Fibroblast of peridontal ligament (primary cell): ENCODE measurements around the gene ARID4B.
"Not testable (repeated sequence)": the region's sequence is repeated elsewhere in the genome, so short reads cannot be mapped to it uniquely, and the experiment has no call there.

Experiments
- DNase-seq: peaks from one replicate; pipeline ENCODE4 v3.0.0-alpha.2; 2010; ENCODE audit errors: extremely low read depth

Gene ARID4B

DNA sequence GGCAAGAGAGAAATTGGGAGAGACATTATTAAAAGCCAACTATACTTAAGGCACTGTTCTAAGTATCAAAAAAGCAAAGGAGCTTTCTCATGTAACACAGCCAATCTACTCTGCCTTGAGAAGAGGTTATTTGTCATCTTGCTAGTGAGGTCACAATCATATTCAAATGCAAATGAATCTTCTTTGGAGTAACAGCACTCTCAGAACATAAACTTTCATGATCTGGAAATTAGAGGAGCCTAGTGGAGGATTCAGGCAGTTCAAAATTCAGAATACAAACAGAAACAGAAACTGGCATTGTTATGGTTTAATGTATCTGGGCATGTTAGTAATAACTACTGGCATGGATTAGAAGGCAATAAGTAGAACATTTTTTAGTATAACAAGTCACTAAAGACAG, 57.4 kb downstream of the ARID4B start:
- DNase-seq = peak; percentile 80

DNA sequence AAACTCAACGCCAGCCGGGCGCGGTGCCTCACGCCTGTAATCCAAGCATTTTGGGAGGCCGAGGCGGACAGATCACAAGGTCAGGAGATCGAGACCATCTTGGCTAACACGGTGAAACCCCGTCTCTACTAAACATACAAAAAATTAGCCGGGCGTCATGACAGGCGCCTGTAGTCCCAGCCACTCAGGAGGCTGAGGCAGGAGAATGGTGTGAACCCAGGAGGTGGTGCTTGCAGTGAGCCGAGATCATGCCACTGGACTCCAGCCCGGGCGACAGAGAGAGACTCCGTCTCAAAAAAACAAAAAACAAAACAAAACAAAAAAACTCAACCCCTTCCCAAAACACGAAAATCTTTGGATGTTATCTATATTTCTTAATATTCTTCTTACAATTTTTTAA, 58.0 kb downstream of the ARID4B start:
- not testable (repeated sequence) for DNase-seq

GRCh38 chr1:235268379-235269125, 59.4 kb downstream of the ARID4B start:
- DNase-seq = no peak

DNA sequence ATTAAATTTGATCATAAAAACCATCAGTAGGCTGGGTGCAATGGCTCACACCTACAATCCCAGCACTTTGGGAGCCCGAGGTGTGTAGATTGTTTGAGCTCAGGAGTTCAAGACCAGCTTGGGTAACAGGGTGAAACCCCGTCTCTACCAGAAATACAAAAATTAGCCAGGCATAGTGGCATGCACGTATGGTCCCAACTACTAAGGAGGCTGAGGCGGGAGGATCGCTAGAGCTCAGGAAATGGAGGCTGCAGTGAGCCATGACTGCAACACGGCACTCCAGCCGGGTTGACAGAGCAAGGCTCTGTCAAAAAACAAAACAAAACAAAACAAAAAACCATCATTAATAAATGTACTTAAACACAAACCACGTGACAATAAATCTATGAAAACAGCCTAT, 61.0 kb downstream of the ARID4B start:
- no peak for DNase-seq

GRCh38 chr1:235266325-235266724, 61.7 kb downstream of the ARID4B start:
- DNase-seq = peak; percentile 35

- DNase-seq = peak; percentile 19
Observed at GRCh38 chr1:235265900-235266299, 62.1 kb downstream of the ARID4B start.

DNA sequence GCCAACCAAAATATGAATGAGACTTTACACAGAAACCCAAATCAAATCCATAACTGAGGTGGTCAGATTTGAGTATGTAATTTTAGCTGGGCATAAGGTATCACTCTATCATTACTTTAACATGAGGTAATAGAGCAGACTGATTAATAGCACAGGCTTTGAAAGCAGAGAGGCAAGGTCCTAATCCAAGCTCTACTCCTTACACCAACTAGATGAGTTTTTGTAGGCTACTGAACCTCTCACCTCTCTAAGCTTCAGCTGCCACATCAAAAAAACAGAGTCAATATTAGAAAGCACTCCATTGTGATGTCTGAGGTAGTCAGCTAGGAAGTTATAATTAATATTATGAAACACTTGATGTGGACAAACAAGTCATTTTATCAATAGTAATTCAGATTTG, 63.7 kb downstream of the ARID4B start:
- no peak for DNase-seq

DNA sequence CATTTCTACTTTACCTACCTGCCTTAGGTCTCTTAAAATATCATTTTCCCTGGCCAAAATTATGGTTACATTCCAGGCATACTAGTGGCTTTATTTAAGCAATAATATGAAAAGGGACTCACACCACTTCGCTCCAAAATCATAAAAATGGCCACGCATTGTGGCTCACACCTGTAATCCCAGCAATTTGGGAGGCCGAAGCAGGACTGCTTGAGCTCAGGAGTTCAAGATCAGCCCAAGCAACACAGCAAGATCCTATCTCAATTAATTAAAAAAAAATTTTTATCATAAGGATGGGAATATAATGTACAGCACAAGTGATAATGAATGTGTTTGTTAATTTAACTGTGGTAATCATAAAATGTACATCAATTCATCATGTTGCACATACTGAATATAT, 65.4 kb downstream of the ARID4B start:
- no peak for DNase-seq

GRCh38 chr1:235261243-235261642, 66.7 kb downstream of the ARID4B start:
- DNase-seq = no peak

GRCh38 chr1:235259133-235259778, 68.7 kb downstream of the ARID4B start:
- DNase-seq = no peak

DNA sequence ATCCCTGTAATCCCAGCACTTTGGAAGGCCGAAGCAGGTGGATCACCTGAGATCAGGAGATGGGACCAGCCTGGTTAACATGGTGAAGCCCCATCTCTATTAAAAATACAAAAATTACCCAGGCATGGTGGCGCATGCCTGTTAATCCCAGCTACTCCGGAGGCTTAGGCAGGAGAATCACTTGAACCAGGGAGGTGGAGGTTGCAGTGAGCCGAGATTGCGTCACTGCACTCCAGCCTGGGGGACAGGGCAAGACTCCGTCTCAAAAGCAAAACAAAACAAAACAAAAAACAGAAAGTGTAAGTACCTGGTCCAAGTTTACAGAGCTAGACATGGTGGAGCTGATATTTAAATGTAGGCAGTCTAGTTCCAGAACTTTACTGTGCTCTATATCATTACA, 69.9 kb downstream of the ARID4B start:
- not testable (repeated sequence) for DNase-seq

DNA sequence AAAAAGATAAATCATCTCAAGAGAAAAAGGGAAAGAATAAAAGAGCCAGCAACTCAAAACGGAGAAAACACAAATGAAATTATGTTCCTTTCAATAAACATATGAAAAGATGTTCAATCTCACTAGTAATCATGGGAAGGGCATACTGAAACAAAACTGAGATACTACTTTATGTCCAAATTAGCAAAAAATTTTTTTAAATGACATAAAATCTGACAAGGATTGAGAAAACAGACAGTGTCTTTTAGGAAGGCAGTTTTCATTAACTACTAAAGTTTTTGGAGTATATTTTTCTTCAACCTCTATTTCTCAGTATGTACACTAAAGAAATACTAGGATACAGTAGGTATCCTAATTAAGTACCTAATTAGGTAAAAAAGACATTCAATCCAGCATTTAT, 73.3 kb downstream of the ARID4B start:
- no peak for DNase-seq

DNA sequence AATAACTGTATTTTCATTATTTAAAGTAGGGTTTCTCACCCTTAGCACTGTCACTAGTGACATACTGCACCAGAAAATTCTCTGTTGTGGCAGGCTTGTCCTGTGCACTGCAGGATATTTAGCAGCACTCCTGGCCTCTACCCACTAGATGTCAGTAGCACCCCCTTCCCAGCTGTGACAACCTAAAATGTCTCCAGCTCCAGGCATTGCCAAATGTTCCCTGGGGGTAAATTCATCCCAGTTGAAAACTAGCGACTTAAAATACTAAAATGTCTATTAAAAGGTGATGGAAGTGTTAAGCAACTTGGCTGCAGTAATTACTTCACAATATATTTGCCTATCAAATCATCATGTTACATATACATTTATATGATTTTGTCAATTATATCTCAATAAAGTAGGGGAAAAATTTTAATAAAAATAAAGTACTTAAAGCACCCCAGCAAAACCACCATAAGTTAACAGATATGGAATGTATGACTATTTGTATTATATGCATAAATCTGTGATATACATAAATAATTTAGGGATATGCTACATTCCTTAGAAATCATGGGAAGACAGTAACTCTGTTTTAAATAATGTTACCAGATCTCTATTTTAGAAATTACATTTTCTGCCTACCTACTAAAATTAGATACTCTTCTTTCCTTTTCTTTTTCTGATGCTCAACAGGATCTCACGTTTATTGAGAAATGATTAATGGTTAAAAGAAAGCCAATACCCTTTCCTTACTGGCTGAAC, 74.6 kb downstream of the ARID4B start:
- peak; percentile 82 for DNase-seq

GRCh38 chr1:235250430-235250829, 77.5 kb downstream of the ARID4B start:
- DNase-seq = no peak

DNA sequence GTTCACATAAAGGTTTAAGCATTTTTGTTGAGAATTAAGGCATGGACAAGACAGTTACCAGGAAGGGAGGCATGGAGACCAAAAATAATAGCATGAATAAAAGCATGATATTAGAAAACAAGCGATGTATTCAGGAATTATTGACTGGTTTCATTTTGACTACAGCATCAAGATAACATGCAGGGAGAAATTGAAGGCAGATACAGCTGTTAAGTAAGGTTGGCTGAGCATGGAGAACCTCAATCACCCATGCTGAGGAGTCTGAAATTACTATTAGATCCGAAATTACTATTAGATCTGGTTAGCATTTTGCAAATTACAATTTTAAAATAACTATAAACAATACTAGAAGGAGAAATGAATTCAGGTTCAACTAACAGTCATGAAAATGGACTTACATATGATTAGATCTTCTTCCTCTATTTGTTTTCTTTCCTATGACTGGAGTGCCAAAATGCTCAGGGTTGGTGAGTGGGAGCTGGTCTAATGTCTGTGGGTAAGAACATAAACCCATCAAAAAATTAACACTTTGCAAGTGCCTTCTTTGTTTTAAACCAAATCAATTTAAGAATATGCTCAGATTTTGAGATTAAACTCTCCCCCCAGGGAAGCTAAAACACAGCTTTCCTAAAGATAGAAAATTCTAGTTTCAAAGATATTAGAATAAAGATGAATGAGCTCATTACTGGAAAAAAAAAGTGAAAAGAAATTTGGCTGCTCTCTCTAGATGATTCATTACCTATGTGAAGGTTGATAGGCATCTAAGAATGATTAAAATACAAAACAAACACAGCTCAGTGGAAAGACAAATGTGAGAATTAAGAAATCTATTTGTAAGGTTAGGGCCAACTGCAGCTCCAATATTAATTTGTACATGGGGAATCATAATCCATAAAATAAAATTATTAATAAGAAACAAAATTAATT, 81.7 kb downstream of the ARID4B start:
- no peak for DNase-seq

DNA sequence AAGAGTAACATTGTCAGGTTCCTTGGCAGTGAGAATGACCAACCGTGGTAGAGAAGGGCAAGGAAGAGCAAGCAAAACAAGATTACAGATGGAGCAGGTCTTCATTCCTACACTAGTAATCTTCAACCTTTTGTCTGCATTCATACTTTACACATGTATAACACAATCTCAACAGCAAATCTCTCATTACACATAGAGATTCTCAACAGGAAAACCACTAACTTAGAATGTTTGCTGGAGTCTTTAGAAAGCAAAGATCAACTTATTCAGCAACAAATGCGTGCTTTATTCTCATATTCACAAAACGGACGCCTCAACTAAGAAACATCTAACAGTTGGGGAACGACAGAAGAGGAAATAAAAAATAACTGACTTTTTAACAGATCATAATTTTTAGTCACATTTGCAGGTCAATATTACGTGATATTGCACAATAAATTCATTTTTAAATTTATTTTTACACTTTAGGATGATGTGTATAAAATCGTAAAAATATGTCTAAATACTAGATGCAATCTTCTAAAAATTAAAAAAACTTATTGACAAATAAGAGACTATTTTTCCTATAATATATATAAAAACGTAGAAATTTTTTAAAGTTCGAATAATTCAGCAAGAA, 82.9 kb downstream of the ARID4B start:
- no peak for DNase-seq

- DNase-seq = no peak
Observed at GRCh38 chr1:235240960-235241359, 87.0 kb downstream of the ARID4B start.

DNA sequence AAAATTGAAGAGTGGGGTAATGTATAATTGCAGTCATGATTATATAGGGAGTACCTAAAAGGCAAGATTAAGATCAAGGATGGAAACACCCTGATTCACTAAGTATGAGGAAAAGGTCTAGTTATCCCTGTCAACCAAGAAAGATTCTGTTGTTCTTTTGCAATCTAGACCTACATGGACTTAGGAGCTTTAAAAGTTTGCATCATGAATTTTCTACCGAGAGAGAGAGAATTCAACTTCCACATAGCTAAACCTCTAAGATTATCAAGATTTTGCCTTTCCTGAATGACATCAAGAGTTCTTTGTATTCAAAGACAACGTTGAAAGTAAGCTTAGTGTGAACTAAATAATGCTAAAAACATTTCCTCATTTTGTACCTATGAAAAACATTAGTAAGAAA, 88.1 kb downstream of the ARID4B start:
- no peak for DNase-seq

GRCh38 chr1:235238558-235238957, 89.4 kb downstream of the ARID4B start:
- DNase-seq = no peak

DNA sequence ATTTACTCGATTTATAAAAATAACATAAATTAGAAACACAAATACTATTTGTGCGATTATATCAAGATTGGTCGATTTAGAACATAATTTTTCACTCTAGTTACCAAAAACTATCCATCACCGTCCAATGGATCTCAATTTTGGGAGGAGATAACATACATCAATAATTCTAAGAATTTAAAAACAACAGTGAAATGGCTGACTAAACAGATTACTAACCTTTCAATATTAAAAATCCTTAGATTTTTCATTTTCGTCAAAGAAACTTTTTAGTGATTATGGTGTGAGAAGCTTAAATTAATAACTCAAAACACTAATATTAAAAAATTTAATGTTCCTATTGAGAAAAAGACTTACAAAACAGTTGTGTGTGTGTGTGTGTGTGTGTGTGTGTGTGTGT, 91.9 kb downstream of the ARID4B start:
- no peak for DNase-seq

- DNase-seq = no peak
Observed at GRCh38 chr1:235229868-235230267, 98.1 kb downstream of the ARID4B start.
